HG03565 (cell line): ENCODE data around the gene ELSPBP1.
"Not testable (repeated sequence)": the region's sequence is repeated elsewhere in the genome, so short reads cannot be mapped to it uniquely, and the experiment has no call there.

Experiments used
- ATAC-seq: cut with Tn5 transposase; IDR thresholded peaks from one replicate; pipeline ENCODE4 v1.9.1; 2021; ENCODE audit warnings: mild to moderate bottlenecking, moderate library complexity; ENCODE audit not compliant: unreplicated experiment

Gene ELSPBP1

GRCh38 chr19:47994209-47994802 is at the start of gene ELSPBP1:
ELSPBP1 (plus strand) TSS chr19:47994632; CDS start chr19:48008668, 14,036 bp downstream.
- no peak for ATAC-seq

DNA sequence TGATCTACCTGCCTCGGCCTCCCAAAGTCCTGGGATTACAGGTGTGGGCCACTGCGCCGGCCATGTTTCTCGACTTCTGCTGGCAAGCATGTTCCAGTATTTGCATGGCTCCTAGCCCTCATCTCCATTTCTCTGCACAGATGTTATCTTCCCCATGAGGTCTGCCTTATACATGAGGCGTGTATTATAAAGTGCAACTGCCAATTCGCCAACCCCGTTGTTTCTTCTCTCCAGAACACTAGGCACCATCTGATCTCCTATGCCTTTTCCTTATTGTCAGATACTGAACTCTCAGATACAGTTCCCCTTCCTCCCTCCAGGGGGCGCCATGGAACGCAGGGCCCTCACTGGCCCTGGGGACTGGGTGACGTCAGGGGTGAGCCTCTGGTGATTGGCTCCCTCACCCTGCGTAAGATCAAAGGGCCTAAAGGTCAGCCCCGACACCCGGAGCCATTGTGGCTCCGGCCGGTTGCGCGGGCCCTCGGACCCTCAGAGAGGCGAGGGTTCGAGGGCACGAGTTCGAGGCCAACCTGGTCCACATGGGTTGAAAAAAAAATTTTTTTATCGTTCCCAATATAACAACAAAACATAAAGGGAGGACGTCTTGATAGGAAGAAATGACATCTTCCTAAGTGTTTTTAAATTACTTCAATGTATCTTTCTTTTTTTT is 44.4 kb upstream of the ELSPBP1 start:
- not testable (repeated sequence) for ATAC-seq

- not testable (repeated sequence) for ATAC-seq
Measured at GRCh38 chr19:47952132-47952531, 42.3 kb upstream of the ELSPBP1 start.

DNA sequence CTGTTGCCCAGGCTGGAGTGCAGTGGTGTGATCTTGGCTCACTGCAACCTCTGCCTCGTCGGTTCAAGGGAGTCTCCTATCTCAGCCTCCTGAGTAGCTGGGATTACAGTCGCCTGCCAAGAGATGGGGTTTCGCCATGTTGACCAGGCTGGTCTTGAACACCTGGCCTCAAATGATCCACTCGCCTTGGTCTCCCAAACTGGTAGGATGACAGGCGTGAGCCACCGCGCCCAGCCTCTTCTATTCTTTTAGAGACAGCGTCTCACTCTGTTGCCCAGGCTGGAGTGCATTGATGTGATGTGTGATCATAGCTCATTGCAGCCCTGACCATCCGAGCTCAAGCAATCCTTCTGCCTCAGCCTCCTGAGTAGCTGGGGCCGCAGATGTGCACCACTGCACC is 38.5 kb upstream of the ELSPBP1 start:
- ATAC-seq: not testable (repeated sequence)

DNA sequence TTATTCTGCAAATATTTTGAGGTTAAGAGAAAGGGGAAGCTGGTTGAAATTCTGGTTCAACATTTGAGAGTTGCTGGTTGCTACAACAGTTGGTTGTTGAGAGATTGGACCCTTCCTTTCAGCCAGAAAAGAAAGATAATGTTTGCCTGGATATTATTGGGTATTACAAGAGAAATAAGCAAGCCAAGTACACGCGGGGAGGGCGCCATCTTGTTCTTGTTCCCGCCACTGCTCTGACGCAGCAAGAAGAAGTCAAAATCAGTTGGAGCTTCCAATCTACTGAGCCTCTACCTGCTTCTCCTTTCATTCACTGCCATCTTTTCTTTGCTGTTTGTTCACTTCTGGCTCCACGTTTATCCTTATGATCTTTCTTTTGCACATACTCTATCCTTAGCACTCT is 20.9 kb upstream of the ELSPBP1 start:
- ATAC-seq: no peak

- no peak for ATAC-seq
Measured at GRCh38 chr19:47991191-47991808, 3.1 kb upstream of the ELSPBP1 start.

- ATAC-seq: no peak
Measured at GRCh38 chr19:47992070-47992469, 2.4 kb upstream of the ELSPBP1 start, which contains the start of gene BSPH1. BSPH1 (minus strand) TSS chr19:47992170; CDS start chr19:47992081, 89 bp downstream.

- no peak for ATAC-seq
Measured at GRCh38 chr19:47996230-47996727, 1.8 kb downstream of the ELSPBP1 start.

GRCh38 chr19:47998800-47999199 is 4.4 kb downstream of the ELSPBP1 start:
- no peak for ATAC-seq

- ATAC-seq: no peak
Measured at GRCh38 chr19:48000846-48001245, 6.4 kb downstream of the ELSPBP1 start.

- ATAC-seq: no peak
Measured at GRCh38 chr19:48004236-48004635, 9.8 kb downstream of the ELSPBP1 start.

DNA sequence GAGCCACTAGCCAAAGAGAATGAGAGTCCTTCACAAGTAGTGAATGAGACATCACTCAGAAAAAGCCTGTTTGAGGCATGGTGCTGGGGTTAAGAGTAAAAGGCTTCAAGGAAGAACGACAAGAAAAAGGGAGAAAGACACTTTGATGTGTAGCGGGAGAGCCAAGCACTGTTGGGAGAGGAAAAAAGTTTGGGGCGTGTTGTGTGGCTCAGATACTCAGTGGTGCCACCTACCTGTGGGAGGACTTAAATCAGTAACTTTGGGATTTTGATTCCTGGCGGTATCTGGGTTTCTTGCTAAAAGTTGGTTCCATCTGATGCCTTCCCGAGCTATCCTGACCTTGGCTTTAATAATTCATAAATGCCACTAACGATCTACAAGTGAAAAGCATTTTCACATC is 12.3 kb downstream of the ELSPBP1 start:
- no peak for ATAC-seq

- ATAC-seq: no peak
Measured at GRCh38 chr19:48010932-48011758, 16.7 kb downstream of the ELSPBP1 start.

- no peak for ATAC-seq
Measured at GRCh38 chr19:48020686-48021085, 26.3 kb downstream of the ELSPBP1 start.

DNA sequence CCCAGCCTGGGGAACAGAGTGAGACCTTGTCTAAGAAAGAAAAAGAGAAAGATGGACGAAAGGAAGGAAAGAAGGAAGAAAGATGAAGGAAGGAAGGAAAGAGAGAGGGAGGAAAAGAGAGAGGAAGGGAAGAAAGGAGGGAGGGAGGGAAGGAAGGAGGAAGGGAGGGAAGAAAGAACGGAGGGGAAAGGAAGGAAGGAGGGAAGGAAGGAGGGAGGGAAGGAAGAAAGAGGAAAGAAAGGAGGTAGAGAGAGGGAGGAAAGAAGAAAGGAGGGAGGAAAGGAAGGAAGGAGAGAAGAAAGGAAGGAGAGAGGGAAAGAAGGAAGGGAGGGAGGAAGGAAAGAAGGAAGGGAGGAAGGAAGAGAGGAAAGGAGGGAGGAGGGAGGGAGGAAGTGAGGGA is 28.6 kb downstream of the ELSPBP1 start:
- no peak for ATAC-seq

- no peak for ATAC-seq
Measured at GRCh38 chr19:48023518-48023917, 29.1 kb downstream of the ELSPBP1 start.

- ATAC-seq: no peak
Measured at GRCh38 chr19:48025480-48025879, 31.0 kb downstream of the ELSPBP1 start.

- no peak for ATAC-seq
Measured at GRCh38 chr19:48029431-48029830, 35.0 kb downstream of the ELSPBP1 start.

GRCh38 chr19:48030073-48030472 is 35.6 kb downstream of the ELSPBP1 start:
- ATAC-seq: no peak

DNA sequence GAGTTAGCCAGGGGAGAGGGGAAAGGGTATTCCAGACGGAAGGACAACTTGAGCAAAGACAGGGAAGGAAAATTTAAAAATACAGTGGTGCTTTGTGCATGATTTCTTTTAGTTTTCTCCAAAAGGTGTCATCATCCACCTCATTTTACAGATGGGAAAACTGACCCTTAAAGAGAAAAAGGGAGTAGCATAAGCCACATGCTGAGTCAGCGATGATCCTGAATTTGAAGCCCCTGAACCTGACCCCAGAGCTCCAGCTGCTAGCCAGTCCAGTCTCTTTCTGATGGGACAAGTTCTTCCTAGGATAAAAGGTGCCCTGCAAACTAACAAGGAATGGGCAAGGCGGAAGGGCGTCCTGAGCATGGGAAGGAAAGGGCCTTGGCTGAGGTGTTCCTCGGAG is 39.2 kb downstream of the ELSPBP1 start:
- no peak for ATAC-seq

DNA sequence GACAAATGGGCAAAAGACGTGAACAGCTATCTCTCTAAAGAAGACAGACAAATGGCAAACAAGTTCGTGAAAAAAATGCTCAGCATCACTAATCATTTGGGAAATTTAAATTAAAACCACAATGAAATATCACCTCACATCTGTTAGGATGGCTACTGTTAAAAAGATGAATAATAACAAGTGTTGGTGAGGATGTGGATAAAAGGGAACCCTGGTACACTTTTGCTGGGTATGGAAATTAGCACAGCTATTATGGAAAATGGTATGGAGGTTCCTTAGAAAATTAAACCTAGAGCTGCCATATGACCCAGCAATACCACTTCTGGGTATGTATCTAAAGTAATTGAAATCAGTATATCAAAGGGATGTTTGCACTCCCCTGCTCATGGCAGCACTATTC is 42.3 kb downstream of the ELSPBP1 start:
- ATAC-seq: no peak
